HG03432 (cell line): ENCODE results near the gene AQP2.
"Not testable (repeated sequence)": the region's sequence is repeated elsewhere in the genome, so short reads cannot be mapped to it uniquely, and the experiment has no call there.

Experiments
- ATAC-seq: cut with Tn5 transposase; IDR thresholded peaks from one replicate; pipeline ENCODE4 v1.9.1; 2021; ENCODE audit warnings: mild to moderate bottlenecking, moderate library complexity; ENCODE audit not compliant: unreplicated experiment

Gene AQP2

GRCh38 chr12:49984476-49985359 is 34.2 kb downstream of the AQP2 start:
- ATAC-seq = no peak

- no peak for ATAC-seq
These were observed 35.4 kb downstream of the AQP2 start for GRCh38 chr12:49985981-49986380.

DNA sequence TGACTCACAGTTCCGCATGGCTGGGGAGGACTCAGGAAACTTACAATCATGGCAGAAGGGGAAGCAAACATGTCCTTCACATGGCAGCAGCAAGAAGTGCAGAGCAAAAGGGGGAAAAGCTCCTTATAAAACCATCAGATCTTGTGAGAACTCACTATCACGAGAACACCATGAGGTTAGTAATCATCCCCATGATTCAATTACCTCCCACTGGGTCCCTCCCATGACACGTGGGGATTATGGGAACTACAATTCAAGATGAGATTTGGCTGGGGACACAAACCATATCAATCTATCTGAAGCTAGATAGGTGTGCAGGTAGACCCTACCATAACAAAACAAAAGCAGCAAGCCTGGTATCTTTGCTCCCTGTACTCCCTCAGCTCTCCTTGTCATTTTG is 35.9 kb downstream of the AQP2 start:
- ATAC-seq = not testable (repeated sequence)

GRCh38 chr12:49987625-49988303 is 37.2 kb downstream of the AQP2 start:
- no peak for ATAC-seq

DNA sequence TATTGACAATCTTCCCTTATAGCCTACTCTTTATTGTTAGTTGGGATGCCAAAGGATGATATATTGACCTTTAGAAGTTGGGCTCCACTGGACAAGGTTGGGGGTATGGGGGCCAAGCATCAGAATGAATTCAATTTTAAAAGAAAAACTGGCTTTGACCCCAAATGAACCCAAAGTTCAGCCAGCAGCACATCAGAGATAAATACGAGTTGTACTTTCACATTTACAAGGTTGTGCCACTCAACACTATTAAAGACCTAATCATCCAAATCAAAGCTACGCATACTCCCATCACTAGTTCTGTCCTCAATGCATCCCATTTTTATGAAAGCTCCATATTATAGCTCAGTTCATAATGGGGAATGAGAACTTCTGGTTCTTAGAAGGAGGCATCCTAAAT is 38.9 kb downstream of the AQP2 start:
- not testable (repeated sequence) for ATAC-seq

GRCh38 chr12:49990273-49990672 is 39.7 kb downstream of the AQP2 start:
- no peak for ATAC-seq

- ATAC-seq = no peak
These were observed 47.9 kb downstream of the AQP2 start for GRCh38 chr12:49998453-49998852.

- no peak for ATAC-seq
These were observed 53.1 kb downstream of the AQP2 start for GRCh38 chr12:50003595-50003994.

- ATAC-seq = no peak
These were observed 54.2 kb downstream of the AQP2 start for GRCh38 chr12:50004696-50005095.

DNA sequence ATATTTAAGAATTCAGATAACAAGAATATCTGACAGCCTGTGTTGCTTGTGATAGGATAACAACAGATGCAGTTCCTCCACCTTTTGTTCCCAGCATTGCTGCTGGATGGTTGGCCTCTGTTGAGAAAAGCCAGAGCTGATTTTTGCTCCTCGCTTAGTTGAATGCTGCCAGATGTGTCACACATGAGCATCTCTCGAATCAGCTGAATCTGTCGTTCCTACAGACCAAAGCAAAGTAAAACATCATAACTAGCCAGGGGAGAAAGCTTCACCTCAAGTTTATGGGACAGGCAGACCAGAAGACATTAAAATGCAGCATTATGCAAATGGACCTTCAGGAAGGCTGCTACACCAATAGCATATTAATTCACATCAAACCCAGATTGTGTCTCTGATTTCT is 54.6 kb downstream of the AQP2 start:
- ATAC-seq = no peak

- no peak for ATAC-seq
These were observed 55.7 kb downstream of the AQP2 start for GRCh38 chr12:50006280-50006679.

GRCh38 chr12:50006754-50007442 is 56.4 kb downstream of the AQP2 start:
- ATAC-seq = no peak
